Suprapubic skin (tissue), 4 donors: Measurements from ENCODE around the gene AGPAT2. TPM values are rescaled to one million over a fixed set of nuclear protein-coding genes. Genes with fewer than 3 reads are reported as not detected.
"Not testable (repeated sequence)": the region's sequence is repeated elsewhere in the genome, so short reads cannot be mapped to it uniquely, and the experiment has no call there.

Source experiments
- DNase-seq, 2 donors: peaks; one replicate each; pipeline ENCODE4 v3.0.0-alpha.2; 2019; ENCODE audit warnings: low spot score in 2 of 2
- H3K27ac ChIP-seq: fragments of 200-600 bp; sonication (generic); one replicate; pipeline ENCODE4 v1.5.1; 2019
- H3K27me3 ChIP-seq: fragments of 200-600 bp; sonication (generic); one replicate; pipeline ENCODE4 v1.5.1; 2019
- H3K36me3 ChIP-seq: fragments of 200-600 bp; sonication (generic); one replicate; pipeline ENCODE4 v1.5.1; 2019
- H3K4me1 ChIP-seq: fragments of 200-600 bp; sonication (generic); one replicate; pipeline ENCODE4 v1.5.1; 2019
- H3K4me3 ChIP-seq: fragments of 200-600 bp; sonication (generic); one replicate; pipeline ENCODE4 v1.5.1; 2019; ENCODE audit warnings: mild to moderate bottlenecking
- H3K9me3 ChIP-seq: fragments of 200-600 bp; sonication (generic); one replicate; pipeline ENCODE4 v1.5.1; 2019
- EP300 ChIP-seq: sonication (generic); formaldehyde crosslinking; IDR thresholded peaks from one replicate; pipeline ENCODE4 v1.6.1; 2017; ENCODE audit warnings: antibody characterized with exemption
- POLR2A ChIP-seq, 2 donors: fragments of 450-650 bp; IDR thresholded peaks; one replicate each; pipeline ENCODE4 v1.6.1; 2017; ENCODE audit warnings: antibody characterized with exemption in 2 of 2, mild to moderate bottlenecking in 2 of 2, moderate library complexity in 2 of 2
- POLR2AphosphoS5 ChIP-seq, 3 donors: sonication (generic); formaldehyde crosslinking; IDR thresholded peaks; one replicate each; pipeline ENCODE4 v1.6.1; 2017; ENCODE audit warnings: antibody characterized with exemption in 3 of 3
- WGBS: methylation state at CpG from one replicate; pipeline ENCODE4 v1.1.5; 2018; 5-methylcytosine and 5-hydroxymethylcytosine counted together
- total RNA-seq, 4 donors: library from RNA; depleted of rRNA; stranded (reverse); fragments of >200 nt; gene quantifications; one replicate each; pipeline ENCODE4 v1.1.0, GENCODE V29; 2016
- TF ChIP-seq, protein P1 (sequence below), 2 donors: fragments of 200-600 bp in 1 of 2; fragments of 450-650 bp in 1 of 2; sonication (generic) in 1 of 2; IDR thresholded peaks; one replicate each; pipeline ENCODE4 v1.5.1; 2016 to 2019; ENCODE audit warnings: antibody characterized with exemption in 2 of 2, mild to moderate bottlenecking in 1 of 2, moderate library complexity in 1 of 2

The AGPAT2 gene
- total RNA-seq, 4 donors from 2014 or later = 43.5 to 73.2 (median 63.5) TPM

DNA sequence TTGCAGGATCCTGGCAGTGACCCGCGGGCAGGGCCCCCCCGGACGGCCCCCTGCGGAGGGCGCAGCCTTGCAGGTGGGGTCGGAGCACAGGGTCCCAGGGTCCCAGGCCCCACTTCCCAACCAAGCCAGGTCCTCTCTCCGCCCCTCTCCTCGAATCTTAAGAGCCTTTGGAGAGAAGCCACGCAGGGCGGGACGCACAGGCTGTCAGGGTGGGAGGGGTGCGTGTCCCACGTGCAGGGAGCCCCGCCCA is 43.0 kb downstream of the AGPAT2 start:
- no CpG with 5 or more reads among the region's 15 CpGs for WGBS
- Histone ChIP-seq H3K36me3 (no peaks in the 10 kb centered on the region), H3K9me3 (no peaks in the 10 kb centered on the region), H3K27ac (no peak overlapping the region), H3K4me3 (peak overlapping the region; percentile 42), H3K27me3 (peaks cover 12% of the 10 kb centered on the region), H3K4me1 (peaks cover 27% of the 10 kb centered on the region)
- DNase-seq = peak; percentile 93 to 94
- TF ChIP-seq POLR2AphosphoS5 (IDR thresholded peaks at IDR 0.05) (no peak), POLR2A (IDR thresholded peaks at IDR 0.05) (no peak)
- TF ChIP-seq, protein P1, sequence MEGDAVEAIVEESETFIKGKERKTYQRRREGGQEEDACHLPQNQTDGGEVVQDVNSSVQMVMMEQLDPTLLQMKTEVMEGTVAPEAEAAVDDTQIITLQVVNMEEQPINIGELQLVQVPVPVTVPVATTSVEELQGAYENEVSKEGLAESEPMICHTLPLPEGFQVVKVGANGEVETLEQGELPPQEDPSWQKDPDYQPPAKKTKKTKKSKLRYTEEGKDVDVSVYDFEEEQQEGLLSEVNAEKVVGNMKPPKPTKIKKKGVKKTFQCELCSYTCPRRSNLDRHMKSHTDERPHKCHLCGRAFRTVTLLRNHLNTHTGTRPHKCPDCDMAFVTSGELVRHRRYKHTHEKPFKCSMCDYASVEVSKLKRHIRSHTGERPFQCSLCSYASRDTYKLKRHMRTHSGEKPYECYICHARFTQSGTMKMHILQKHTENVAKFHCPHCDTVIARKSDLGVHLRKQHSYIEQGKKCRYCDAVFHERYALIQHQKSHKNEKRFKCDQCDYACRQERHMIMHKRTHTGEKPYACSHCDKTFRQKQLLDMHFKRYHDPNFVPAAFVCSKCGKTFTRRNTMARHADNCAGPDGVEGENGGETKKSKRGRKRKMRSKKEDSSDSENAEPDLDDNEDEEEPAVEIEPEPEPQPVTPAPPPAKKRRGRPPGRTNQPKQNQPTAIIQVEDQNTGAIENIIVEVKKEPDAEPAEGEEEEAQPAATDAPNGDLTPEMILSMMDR (IDR thresholded peaks at IDR 0.05) = no peak

DNA sequence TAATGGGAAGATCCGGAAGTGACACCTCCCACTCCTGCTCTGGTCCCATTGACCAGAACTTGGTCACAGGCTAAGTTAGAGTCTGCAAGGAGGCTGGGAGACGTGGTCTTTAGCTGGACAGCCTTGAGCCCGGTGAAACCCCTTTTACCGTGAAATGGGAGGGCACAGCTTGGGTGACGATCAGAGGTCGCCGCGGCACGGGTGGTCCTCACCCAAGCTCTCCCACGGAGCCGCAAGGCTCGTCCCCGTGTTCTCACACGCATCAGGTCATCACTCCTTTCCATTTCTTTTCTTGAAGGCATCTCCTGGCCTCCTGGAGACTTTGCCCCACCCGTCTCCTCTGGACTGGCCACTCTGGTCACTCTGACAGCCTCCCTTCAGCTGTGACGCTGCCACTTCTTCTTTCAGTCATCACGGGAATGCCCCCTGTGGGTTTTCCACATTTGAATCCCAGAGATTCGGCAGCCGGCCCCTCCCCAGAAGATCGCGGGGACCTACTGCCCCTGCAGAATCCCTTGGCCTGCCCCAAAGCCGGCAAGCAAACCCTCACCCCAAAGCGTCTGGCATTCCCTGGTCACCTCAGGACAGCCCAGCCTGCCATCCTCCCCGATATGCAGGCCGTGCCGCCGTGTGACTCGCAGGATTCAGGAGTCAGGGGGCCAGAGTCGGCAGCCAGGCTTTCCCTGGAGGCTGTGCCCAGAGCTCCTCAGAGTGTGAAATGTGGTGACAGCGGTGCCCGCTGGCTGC is 43.5 kb downstream of the AGPAT2 start:
- H3K27ac ChIP-seq = no peak overlapping the region
- DNase-seq = no peak
- H3K9me3 ChIP-seq = no peaks in the 10 kb centered on the region
- 48% methylated on average over 24 of the region's 31 CpGs for WGBS
- no peak for TF ChIP-seq POLR2AphosphoS5 (IDR thresholded peaks at IDR 0.05)
- no peak for TF ChIP-seq EP300
- TF ChIP-seq POLR2A (IDR thresholded peaks at IDR 0.05) = no peak
- TF ChIP-seq, protein P1 (IDR thresholded peaks at IDR 0.05) = no peak
- H3K36me3 ChIP-seq = no peaks in the 10 kb centered on the region
- peaks cover 27% of the 10 kb centered on the region for H3K4me1 ChIP-seq
- peaks cover 12% of the 10 kb centered on the region for H3K27me3 ChIP-seq
- peak overlapping the region; percentile 42 for H3K4me3 ChIP-seq

DNA sequence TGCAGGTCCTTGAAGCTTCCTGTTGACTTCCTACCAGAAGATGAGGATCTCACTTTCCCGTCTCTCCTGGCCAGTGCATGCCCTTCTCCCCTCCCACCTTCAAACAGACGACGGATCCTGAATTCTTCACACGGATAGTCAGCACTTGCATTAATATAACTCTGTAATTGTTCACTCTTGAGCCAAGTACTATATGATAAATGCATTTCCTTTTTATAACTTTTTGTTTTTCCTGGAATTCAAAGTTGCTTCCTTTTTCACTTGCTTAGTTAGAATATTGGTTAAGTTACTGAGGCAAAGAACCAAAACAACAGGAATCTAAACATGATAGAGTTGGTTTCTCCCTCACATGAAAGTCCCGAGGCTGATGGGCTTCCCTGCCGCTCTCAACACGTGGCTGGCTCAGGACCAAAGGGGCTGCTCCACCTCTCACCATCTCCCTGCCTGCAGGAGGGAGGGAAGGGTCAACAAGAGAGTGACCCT is 44.8 kb downstream of the AGPAT2 start:
- Histone ChIP-seq H3K4me1 (peaks cover 27% of the 10 kb centered on the region), H3K4me3 (no peak overlapping the region), H3K36me3 (no peaks in the 10 kb centered on the region), H3K9me3 (no peaks in the 10 kb centered on the region), H3K27ac (no peak overlapping the region), H3K27me3 (peaks cover 12% of the 10 kb centered on the region)
- no peak for DNase-seq
- WGBS = 73% methylated on average over 7 of the region's 7 CpGs
- TF ChIP-seq POLR2AphosphoS5 (IDR thresholded peaks at IDR 0.05) (no peak), POLR2A (IDR thresholded peaks at IDR 0.05) (no peak), EP300 (no peak)
- TF ChIP-seq, protein P1 (IDR thresholded peaks at IDR 0.05) = no peak

- Histone ChIP-seq H3K4me3 (no peak overlapping the region), H3K9me3 (no peaks in the 10 kb centered on the region), H3K27ac (peak overlapping the region; percentile 57), H3K4me1 (peaks cover 26% of the 10 kb centered on the region), H3K27me3 (peaks cover 11% of the 10 kb centered on the region), H3K36me3 (no peaks in the 10 kb centered on the region)
- no peak for DNase-seq
- whole genome bisulfite sequencing = 53% methylated on average over 32 of the region's 32 CpGs
- TF ChIP-seq POLR2A (IDR thresholded peaks at IDR 0.05) = no peak
- TF ChIP-seq EP300 = no peak
- TF ChIP-seq, protein P1 (IDR thresholded peaks at IDR 0.05) = no peak
- no peak for TF ChIP-seq POLR2AphosphoS5 (IDR thresholded peaks at IDR 0.05)
These were observed 46.8 kb downstream of the AGPAT2 start for GRCh38 chr9:136640171-136641111.

GRCh38 chr9:136634904-136635303 is 52.4 kb downstream of the AGPAT2 start:
- Histone ChIP-seq H3K9me3 (no peaks in the 10 kb centered on the region), H3K36me3 (no peaks in the 10 kb centered on the region), H3K4me3 (no peak overlapping the region), H3K27me3 (peaks cover 6% of the 10 kb centered on the region), H3K4me1 (peaks cover 33% of the 10 kb centered on the region), H3K27ac (no peak overlapping the region)
- TF ChIP-seq POLR2AphosphoS5 (IDR thresholded peaks at IDR 0.05) = no peak
- TF ChIP-seq POLR2A (IDR thresholded peaks at IDR 0.05) = no peak
- TF ChIP-seq, protein P1 (IDR thresholded peaks at IDR 0.05) = no peak
- TF ChIP-seq EP300 = no peak
- DNase-seq = no peak
- 75% methylated on average over 11 of the region's 11 CpGs for WGBS

- H3K27me3 ChIP-seq, DNase-seq, H3K36me3 ChIP-seq, H3K9me3 ChIP-seq, H3K27ac ChIP-seq, H3K4me3 ChIP-seq: not testable (repeated sequence)
- WGBS = 62% methylated on average over 36 of the region's 36 CpGs
- H3K4me1 ChIP-seq = peaks cover 35% of the 10 kb centered on the region
These were observed 54.7 kb downstream of the AGPAT2 start for GRCh38 chr9:136632491-136633106.

GRCh38 chr9:136632072-136632471 is 55.2 kb downstream of the AGPAT2 start:
- not testable (repeated sequence) for H3K4me3 ChIP-seq, H3K27me3 ChIP-seq, H3K36me3 ChIP-seq, H3K27ac ChIP-seq, H3K9me3 ChIP-seq, DNase-seq
- 34% methylated on average over 13 of the region's 13 CpGs for WGBS
- peaks cover 40% of the 10 kb centered on the region for H3K4me1 ChIP-seq
